HG03025 (cell line): Measurements from ENCODE around the gene ODC1.
"Not testable (repeated sequence)": the region's sequence is repeated elsewhere in the genome, so short reads cannot be mapped to it uniquely, and the experiment has no call there.

Source experiments
- ATAC-seq: cut with Tn5 transposase; IDR thresholded peaks from one replicate; pipeline ENCODE4 v1.9.1; 2021; ENCODE audit warnings: mild to moderate bottlenecking, moderate library complexity; ENCODE audit not compliant: unreplicated experiment, low FRiP score

ODC1 gene

GRCh38 chr2:10447895-10448575 is at the start of gene ODC1:
ODC1 (minus strand) TSS chr2:10448327; CDS start chr2:10445032, 3,295 bp downstream.
- peak; percentile 62 for ATAC-seq

DNA sequence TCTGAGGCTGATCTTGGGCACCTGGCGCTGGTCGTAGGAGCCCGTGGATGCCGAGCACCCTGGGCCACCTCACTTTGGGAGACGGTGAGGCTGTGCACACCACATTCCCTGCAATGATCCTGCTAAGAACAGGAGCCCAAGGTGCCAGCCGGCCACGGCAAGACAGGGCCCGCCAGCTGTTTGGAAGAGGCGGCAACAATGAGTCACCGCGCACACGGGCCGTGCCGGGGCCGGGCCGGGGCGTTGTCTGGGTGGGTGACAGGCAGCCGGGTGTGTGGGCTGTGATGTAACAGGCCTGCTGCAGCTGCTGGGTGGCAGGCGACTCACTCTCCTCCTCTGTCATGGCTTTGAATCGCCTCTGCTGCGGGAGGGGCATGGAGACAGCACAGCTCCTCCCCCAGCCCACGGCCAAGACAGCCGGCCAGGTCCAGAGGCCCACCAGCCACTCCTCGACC is 49.7 kb upstream of the ODC1 start:
- no peak for ATAC-seq

DNA sequence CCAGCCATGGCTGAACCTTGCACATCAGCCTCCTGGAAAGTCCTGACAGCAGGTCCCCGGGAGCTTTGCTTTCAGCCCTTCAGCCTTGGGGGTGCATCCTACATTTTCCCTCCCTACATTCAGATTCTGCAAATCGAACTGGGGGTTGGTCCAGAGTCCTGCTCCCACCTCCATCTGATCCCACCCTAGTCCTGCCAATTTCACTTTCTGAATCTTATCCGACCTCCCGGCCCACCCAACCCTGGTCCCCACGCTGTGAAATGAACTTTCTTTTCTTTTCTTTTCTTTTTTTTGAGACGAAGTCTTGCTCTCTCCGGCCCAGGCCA is 47.8 kb upstream of the ODC1 start:
- no peak for ATAC-seq

GRCh38 chr2:10495311-10495987 is 47.3 kb upstream of the ODC1 start:
- ATAC-seq: no peak

DNA sequence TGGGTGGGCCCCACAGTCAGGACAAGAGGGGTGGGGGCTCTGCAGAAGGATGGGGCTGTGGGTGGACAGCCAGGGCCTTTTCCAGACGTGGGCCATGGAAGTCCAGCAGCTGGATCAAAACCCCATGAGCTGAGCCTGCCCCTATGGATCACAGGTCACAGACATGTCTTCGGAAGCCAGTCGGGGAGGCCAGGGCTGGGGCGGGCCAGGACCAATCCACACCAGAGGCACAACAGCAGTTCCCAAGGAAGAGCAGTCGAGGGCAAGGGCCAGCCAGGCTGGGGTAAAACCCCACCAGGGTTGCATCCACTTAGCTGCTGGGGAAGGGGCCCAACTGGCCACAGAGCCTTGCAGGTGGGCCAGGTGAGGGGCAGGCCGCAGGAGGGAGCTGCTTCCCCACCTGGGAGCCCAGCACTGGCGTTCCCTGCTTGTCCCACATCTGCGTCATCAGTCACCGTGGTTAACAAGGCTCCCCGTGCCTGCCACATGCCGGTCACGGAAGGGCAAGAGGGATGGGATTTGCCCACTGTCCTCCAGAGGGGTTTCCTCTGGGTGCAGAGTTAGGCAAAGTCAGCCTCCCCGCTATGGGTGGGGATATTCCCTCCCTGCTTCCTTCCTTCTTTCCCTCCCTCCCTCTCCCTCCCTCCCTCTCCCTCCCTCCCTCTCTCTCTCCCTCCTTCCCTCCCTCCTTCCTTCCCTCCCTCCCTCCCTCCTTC is 46.4 kb upstream of the ODC1 start:
- no peak for ATAC-seq

DNA sequence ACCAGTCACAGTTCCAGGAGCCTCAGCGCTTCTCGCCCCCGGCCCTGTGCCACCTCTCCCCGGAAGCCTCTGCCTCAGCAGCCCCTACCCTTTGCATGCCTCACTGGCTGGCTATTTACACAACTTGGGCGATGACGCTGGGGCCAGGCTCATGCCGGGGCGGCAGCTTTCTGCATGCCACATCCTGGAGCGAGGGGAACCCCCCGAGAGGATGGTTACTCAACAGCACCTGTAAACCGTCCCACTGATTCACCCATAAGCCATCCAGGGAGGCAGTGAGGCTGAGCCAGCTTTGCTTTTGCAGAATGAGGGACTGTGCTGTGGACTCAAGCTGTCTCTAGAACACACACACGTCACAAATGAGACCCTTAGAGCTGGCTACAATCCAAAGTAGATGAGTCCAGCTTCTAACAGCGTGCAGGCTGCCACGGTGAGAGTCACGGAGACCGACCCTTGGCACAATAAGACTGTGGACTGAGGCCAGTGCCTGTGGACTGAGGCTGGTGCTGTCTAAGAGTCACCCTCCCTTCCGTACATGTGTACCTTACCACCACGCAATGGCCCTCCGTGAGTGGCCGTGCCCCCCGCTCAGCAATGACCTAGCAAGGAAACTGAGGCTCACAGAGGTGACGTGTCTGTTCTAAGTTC is 45.6 kb upstream of the ODC1 start:
- peak; percentile 82 for ATAC-seq

DNA sequence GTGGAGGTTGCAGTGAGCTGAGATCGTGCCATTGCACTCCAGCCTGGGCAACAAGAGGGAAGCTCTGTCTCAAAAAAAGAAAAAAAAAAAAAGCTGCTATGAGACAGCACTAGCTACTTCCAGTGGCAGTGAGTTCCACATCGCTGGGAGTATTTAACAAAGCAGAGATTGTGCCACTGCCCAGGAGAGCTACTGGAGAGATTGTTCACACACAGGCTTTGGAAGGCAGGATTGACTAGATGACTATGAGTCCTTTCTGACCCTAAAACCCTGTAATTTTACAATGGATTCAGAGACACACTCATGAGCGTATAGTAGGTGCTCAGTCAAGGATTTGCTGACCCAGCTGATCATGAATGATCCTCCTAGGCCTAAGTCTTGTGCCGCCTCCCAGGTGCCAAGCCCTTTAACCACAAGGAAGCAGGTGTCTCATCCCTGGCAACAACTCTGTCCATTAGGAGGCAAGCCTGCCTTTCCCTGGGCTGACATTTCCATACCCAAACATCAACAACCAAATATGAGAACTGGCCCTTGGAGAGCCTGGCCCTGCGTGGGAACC is 45.0 kb upstream of the ODC1 start:
- no peak for ATAC-seq

- no peak for ATAC-seq
Observed at GRCh38 chr2:10490806-10491291, 42.7 kb upstream of the ODC1 start.

DNA sequence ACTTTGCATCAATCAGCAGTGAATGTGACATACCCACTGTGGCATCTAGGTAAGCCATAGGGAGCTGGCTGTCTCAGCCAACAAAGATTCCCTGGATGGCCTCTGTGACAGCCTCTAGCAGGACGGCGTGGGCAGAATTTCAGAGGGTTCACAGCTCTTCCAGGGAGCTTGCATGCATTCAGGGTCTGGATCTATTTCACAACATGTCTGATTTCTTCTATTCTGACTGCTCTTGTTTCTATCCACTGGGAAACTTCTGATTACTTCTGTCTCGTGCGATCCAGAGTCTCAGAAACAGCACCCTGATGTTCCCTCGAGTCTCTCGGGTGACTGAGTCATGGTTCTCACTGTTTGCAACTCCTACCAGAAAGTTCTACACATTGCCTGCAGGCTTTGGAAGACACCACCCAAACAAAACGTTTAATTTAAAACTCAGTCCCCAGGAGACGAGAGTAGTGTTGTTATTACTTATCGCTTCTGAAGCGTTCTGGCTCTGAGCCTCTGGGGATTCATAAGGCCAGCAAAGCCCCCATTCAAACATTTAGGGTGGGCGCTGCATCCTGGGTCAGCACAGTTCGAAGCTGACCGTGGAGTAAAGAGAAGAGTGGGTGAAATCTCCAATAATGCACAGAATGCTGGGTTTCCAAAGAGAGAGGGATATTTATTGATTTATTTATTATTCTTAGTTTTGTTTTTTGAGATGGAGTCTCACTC is 41.9 kb upstream of the ODC1 start:
- ATAC-seq: no peak

- not testable (repeated sequence) for ATAC-seq
Observed at GRCh38 chr2:10488142-10488541, 40.0 kb upstream of the ODC1 start.

- ATAC-seq: not testable (repeated sequence)
Observed at GRCh38 chr2:10487741-10488104, 39.6 kb upstream of the ODC1 start.

DNA sequence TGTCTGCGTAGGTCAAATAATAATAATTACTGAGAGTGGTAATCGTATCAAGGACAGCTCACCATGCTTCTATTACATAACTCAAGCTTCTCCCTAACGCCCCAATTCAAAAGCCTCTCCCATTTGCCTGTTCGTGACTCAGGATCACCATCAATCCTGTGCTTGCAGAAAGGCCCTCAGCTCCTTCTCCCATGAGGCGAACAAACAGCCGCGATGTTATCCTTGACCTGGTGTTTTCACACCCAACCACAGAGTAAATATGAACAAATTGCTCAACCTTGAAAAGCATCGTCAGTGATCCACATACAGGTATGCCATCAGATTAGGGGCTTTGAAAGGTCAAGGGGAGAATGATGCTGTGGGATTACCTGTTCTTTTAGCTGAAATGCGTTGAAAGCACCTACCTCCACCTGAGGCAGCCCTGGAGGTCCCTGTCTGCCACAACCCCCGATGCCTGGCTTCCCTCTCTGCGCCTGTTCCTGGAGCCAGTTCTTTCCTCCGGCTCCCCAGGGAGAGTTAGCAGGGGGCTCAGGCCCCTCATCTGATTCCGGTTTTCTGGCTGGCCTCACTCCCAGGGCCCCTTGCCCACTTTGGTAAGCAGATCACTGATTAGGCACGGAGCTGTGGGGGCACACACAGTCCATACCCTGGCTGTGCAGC is 39.1 kb upstream of the ODC1 start:
- ATAC-seq: no peak

- no peak for ATAC-seq
Observed at GRCh38 chr2:10486601-10487079, 38.5 kb upstream of the ODC1 start.

GRCh38 chr2:10486091-10486490 is 38.0 kb upstream of the ODC1 start:
- no peak for ATAC-seq

DNA sequence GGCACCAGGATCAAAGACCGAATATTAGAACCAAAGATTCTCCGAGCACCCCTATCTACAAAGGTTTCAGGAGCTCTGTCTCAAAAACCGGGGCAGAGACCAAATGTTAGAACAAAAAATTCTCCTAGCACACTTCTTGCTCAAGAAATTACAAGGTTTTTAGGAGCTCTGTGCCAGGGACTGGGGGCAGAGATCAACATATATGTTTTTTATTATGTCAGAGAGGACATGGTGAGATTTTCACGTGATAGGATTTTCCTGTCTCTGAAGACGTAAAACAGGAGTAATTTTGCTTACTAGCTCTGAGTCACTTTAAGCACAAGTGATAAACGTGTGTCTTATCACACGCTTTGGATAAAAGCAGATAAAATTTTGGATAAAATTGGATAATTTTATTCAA is 34.8 kb upstream of the ODC1 start:
- no peak for ATAC-seq

DNA sequence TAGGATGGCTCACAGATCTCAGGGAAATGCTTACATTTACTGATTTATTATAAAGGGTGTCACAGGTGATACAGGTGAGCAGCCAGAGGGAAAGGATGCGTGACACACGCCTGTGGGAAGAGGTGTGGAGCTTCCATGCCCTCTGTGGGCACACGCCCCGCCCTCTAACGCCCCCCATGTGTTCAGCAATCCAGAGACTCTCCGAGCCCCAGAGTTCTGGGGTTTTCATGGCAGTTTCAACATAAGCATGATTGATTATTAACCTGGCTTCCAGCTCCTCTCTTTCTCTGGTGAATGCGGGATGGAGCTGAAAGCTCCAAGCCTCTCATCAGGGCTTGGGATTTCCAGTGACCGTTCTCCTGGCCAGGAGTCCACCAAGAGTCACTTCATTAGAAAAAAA is 34.3 kb upstream of the ODC1 start:
- ATAC-seq: no peak

DNA sequence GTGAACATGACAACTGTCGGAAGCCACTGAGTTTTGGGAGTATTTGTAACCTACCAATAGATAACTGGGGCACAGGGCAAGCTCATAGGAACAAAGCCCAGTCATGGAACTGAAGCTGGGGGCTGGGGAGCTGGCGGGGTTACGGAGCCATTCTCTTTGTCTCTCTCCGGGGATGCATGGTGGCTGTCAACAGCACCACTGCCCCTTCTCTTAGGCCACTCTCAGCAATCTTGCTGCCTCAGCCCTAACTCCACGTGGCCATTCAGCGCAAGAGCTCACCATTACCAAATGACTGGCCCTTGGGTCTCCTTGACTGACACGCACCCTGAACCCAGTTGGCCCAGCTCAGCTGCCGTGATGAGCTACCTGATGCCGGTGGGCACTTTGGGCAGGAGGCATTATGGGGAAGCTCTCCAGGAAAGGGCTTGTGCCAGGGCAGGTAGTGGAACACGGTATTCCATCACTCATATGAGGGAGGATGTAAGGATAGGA is 33.6 kb upstream of the ODC1 start:
- no peak for ATAC-seq

DNA sequence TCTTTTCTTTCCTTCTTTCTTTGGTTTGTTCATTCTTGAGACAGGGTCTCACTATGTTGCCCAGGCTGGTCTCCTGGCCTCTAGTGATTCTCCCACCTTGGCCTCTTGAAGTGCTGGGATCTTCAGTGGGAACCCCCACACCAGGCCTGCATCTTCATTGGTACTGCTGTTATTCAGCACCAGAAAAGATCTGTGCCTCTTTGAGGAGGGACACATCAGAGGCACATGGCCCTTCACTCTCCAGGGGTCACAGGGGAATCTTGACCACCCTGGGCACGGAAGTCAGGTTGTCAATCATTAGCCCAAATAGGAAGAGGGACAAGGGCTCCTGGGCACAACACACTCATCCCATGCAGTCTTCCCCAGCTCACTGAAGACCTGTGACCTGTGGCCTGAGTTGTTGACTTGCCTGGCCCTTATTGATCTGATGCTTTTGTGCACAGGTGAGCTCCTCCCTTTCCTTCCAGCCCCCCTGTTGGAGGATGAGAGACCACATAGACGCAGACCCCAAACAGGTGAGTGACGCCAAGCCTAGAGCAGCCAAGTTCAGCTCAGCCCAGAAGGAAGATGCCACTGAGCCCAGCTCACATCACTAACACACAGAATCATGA is 33.0 kb upstream of the ODC1 start:
- no peak for ATAC-seq

- ATAC-seq: no peak
Observed at GRCh38 chr2:10480359-10480949, 32.3 kb upstream of the ODC1 start.
